ENCODE results near the gene B3GNT5.

The B3GNT5 gene

GRCh38 chr3:183291497-183292031 is 38.5 kb downstream of the B3GNT5 start:
- H3K4me1 Mint-ChIP-seq = peaks cover 13% of the 10 kb centered on the region

GRCh38 chr3:183293966-183294365 is 40.9 kb downstream of the B3GNT5 start:
- no peak overlapping the region for H3K27ac Mint-ChIP-seq
- H3K4me3 Mint-ChIP-seq = no peak overlapping the region
- H3K27me3 Mint-ChIP-seq (ENCODE audit: low read depth) = peaks cover 6% of the 10 kb centered on the region
- H3K9me3 Mint-ChIP-seq = peaks cover 6% of the 10 kb centered on the region
- peaks cover 8% of the 10 kb centered on the region for H3K36me3 Mint-ChIP-seq (ENCODE audit: low read depth)
- H3K4me1 Mint-ChIP-seq = peaks cover 19% of the 10 kb centered on the region
- no peak for TF ChIP-seq CTCF (IDR thresholded peaks at IDR 0.05; ENCODE audit: unreplicated experiment in 3 of 3)

More at GRCh38 chr3:183291497-183292031, 38.5 kb downstream of the B3GNT5 start:
- no peak overlapping the region for H3K4me3 Mint-ChIP-seq
- no peaks in the 10 kb centered on the region for H3K27me3 Mint-ChIP-seq (ENCODE audit: low read depth)
- peak overlapping the region; percentile 35 to 88 (median 61) for H3K27ac Mint-ChIP-seq
- H3K9me3 Mint-ChIP-seq = peaks cover 6% of the 10 kb centered on the region
- no peak for TF ChIP-seq CTCF (IDR thresholded peaks at IDR 0.05; ENCODE audit: unreplicated experiment in 3 of 3)
- H3K36me3 Mint-ChIP-seq (ENCODE audit: low read depth) = peaks cover 7% of the 10 kb centered on the region

GRCh38 chr3:183295211-183295610 is 42.2 kb downstream of the B3GNT5 start:
- Mint-ChIP-seq H3K27ac (no peak overlapping the region), H3K9me3 (peaks cover 6% of the 10 kb centered on the region), H3K4me3 (no peak overlapping the region), H3K27me3 (ENCODE audit: low read depth) (peaks cover 6% of the 10 kb centered on the region), H3K4me1 (peaks cover 19% of the 10 kb centered on the region), H3K36me3 (ENCODE audit: low read depth) (peaks cover 8% of the 10 kb centered on the region)
- TF ChIP-seq CTCF (IDR thresholded peaks at IDR 0.05; ENCODE audit: unreplicated experiment in 3 of 3) = no peak

- Mint-ChIP-seq H3K4me3 (no peak overlapping the region), H3K27ac (no peak overlapping the region), H3K4me1 (peaks cover 8% of the 10 kb centered on the region), H3K36me3 (ENCODE audit: low read depth) (peaks cover 8% of the 10 kb centered on the region), H3K27me3 (ENCODE audit: low read depth) (peaks cover 6% of the 10 kb centered on the region), H3K9me3 (peaks cover 4% of the 10 kb centered on the region)
- TF ChIP-seq CTCF (IDR thresholded peaks at IDR 0.05; ENCODE audit: unreplicated experiment in 3 of 3) = no peak
Observed at GRCh38 chr3:183296944-183297343, 43.9 kb downstream of the B3GNT5 start.

- Mint-ChIP-seq H3K4me3 (no peak overlapping the region), H3K27me3 (ENCODE audit: low read depth) (peaks cover 10% of the 10 kb centered on the region), H3K9me3 (peaks cover 4% of the 10 kb centered on the region), H3K27ac (peak overlapping the region in 2 of 3 experiments; percentile 30 to 85), H3K4me1 (peaks cover 11% of the 10 kb centered on the region), H3K36me3 (ENCODE audit: low read depth) (peaks cover 8% of the 10 kb centered on the region)
- TF ChIP-seq CTCF (IDR thresholded peaks at IDR 0.05; ENCODE audit: unreplicated experiment in 3 of 3) = no peak
Observed at GRCh38 chr3:183298701-183299153, 45.7 kb downstream of the B3GNT5 start.

GRCh38 chr3:183299976-183300375 is 46.9 kb downstream of the B3GNT5 start:
- no peak overlapping the region for H3K27ac Mint-ChIP-seq
- H3K36me3 Mint-ChIP-seq (ENCODE audit: low read depth) = peaks cover 8% of the 10 kb centered on the region
- H3K9me3 Mint-ChIP-seq = peaks cover 4% of the 10 kb centered on the region
- no peak for TF ChIP-seq CTCF (IDR thresholded peaks at IDR 0.05; ENCODE audit: unreplicated experiment in 3 of 3)
- peaks cover 10% of the 10 kb centered on the region for H3K27me3 Mint-ChIP-seq (ENCODE audit: low read depth)
- peaks cover 11% of the 10 kb centered on the region for H3K4me1 Mint-ChIP-seq
- H3K4me3 Mint-ChIP-seq = no peak overlapping the region
